HG03457 (cell line): ENCODE results near the gene NOTUM.
"Not testable (repeated sequence)": the region's sequence is repeated elsewhere in the genome, so short reads cannot be mapped to it uniquely, and the experiment has no call there.

Experiments used
- ATAC-seq: cut with Tn5 transposase; IDR thresholded peaks from one replicate; pipeline ENCODE4 v1.9.1; 2021; ENCODE audit warnings: moderate number of reproducible peaks; ENCODE audit not compliant: unreplicated experiment

The NOTUM gene

DNA sequence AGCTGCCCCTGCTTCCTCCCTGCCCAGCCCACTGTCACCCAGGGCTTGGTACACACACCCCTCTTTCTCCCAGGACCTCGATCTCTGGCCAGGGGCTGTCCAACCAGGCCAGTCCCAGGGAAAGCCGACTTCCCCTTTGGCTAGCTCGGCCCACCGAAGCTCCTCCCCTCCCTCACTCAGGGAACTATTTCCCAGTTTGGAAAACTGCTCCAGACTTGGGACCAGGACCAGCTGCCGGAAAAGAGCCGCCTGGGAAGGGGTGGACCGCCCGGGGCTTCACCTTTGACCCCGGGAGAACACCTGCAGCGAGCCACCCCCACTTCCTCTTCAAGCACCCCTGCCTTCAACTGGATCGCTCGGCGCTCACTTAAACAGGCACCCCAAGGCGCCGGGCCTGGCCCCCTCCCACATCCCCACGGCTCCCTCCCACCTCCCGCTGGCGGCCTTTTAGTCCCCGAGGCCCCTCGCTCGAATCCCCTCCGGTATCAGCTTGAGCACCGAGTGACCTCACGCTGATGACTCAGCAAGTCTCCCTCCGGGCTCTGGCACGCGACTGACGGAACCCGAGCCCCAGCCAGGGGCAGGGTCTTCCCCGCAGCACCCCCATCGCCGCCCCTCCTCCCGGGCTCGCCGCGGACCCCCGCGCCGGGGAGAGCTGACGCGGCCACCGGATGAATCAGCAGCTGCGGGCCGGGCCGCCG, 34.4 kb downstream of the NOTUM start:
- no peak for ATAC-seq

DNA sequence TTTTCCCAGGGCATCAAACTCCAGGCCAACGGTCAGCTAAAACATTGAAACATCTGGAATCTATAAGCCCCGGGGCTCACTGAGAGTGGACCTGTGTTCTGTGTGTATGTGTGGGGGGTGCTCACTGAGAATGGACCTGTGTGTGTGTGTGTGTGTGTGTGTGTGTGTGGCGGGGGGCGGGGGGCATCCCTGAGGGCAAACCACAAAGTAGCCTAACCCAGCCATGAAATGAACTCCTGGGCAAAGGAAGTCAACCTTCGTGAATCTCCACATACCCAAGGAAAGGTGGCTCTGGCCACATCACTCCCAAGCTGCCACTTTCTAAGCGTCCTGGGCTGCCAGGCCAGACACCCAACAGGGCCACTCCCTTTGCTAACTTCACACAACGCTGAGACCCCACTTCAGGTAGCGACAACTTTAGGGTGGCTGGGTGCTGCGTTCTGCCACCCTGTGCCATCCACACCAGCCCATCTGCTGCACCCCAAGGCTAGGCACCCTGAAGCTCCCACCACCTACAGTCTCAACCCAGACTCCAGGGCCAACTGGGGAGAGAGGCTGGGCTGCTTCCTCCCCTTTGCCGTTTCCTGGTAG, 35.0 kb downstream of the NOTUM start:
- ATAC-seq: no peak

DNA sequence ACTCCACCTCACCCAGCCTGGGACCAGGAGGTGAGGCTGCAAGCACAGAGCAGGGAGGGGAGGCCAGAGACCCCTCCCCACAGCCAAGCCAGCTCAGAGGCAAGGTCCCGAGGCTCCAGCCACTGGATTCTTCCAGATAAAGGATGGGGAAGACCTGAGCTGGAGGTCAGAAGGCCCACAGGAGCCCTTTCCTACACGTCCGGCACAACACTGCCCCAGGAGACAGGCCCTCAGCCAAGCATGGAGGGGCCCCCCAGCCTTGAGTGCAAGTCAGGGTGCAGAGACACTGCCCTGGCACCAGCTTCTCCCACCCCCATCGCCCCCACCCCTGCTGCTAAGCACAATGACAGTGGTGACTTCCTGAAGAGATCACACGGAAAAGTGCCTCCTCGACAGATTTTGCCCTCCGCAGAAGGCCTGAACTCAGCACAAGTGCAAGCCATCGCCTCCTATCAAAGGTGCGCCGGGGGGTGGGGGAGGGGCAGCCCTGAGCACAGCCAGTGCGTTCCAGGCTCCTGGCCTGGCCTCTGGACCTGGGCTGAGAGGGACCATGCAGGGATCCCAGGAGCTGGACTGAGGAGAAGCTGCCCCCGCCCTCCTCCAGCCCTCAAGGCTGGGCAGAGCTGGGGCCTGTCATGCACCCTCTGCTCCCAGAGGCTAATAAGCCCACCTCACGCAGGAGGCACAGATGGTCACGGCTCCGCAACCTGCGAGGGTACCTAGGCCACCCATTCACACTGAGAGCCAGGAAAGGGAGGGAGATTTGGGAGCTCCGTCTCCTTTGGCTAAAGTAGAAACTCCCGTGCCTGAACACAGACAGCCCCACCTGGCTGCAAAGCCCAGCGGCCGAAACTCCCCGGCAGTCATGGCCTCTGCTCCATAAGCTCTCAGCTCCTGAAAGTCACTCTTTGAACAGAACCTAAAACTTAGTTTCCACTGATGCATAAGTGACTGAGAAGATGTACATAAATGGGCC, 36.1 kb downstream of the NOTUM start:
- ATAC-seq: no peak

GRCh38 chr17:81923302-81924260, 37.4 kb downstream of the NOTUM start:
- ATAC-seq: no peak

DNA sequence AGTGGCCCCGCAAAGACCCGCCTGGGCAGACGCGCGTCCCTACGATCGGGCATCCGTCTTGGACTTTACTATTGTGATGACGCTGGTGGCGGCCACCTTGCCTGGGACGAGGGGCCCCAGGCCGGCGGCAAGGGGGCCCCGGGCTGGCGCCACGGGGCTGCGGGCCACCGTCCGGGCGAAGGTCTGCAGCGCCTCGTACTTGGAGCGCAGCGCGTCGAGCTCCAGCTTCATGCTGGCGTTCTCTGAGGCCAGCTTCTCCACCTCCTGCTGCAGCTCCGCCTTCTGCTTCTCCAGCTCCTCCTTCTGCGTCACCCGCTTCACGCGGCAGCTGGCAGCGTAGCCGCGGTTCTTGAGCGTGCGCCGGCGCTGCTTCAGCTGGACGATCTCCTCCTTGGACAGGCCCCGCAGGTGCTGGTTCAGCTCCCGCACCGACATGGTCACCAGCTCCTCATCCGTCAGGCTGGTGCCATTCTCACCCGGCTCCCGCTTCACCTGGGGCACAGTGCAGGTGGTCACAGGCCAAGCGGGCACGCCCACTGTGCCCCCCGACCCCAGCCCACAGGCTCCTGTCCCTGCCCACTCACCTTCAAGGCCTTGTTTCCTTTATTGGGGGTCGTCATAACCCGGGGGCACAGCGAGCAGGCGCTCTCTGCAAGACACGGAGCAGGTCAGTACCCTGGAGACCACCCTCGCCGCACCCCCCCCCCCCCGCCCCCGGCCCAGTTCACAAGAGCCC, 38.3 kb downstream of the NOTUM start:
- no peak for ATAC-seq

- no peak for ATAC-seq
Measured at GRCh38 chr17:81921996-81922565, 38.9 kb downstream of the NOTUM start.

DNA sequence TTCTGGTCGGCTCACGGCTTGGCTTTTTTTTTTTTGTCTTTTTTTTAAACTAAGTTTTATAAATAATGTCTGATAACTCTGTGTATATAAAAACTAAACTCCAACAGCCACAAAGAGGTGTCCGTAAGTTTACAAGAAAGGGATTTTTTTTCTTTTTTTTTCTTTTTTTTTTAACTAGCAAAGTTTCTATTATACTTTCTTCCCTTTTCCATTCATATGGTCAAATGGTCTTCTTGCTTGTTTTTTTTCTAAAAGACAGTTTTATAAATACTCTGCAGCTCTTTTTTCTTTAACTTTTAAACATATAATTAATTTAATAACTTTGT, 39.5 kb downstream of the NOTUM start:
- ATAC-seq: no peak

DNA sequence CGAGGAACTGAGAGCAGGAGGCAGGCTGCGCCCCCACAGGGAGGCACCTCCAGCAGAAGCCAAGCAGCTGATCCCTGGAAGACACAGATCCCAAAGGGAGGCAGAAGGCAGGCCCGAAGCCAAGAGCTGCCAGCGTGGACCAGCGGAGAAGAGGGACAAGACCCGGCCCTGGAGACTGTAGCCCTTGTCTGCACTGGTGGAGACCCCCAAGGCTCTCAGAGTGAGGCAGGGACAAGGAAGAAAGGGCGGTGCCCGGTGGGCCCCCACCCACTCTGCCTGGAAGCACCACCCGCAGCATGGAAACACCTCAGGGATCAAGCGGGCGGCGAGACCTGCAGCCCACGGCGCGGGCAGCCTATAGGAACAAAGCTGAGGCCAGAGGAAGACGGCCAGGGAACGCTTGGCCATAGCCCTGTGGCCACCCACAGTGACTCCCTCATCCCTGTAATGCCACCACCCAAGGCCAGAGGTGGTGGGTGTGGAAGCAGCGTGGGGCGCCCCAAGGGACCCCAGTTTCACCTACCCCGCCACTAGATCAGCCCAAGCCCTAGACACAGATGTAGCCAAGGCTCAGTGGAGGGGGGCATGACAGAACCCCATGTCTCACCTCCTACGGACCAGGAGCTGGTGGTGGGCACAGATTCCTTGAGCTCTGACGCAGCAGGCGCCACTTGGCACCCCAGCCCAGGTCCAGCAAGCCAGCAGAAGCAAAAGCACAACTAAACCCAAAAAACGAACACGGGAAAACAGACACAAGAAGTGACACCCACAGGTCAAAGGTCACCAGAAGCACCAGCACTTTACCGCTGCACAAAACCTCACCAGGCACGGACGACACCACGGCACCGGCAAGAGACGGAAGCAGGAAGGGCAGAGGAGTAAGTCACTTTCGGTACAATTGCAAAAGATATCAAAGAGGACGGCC, 40.1 kb downstream of the NOTUM start:
- no peak for ATAC-seq

DNA sequence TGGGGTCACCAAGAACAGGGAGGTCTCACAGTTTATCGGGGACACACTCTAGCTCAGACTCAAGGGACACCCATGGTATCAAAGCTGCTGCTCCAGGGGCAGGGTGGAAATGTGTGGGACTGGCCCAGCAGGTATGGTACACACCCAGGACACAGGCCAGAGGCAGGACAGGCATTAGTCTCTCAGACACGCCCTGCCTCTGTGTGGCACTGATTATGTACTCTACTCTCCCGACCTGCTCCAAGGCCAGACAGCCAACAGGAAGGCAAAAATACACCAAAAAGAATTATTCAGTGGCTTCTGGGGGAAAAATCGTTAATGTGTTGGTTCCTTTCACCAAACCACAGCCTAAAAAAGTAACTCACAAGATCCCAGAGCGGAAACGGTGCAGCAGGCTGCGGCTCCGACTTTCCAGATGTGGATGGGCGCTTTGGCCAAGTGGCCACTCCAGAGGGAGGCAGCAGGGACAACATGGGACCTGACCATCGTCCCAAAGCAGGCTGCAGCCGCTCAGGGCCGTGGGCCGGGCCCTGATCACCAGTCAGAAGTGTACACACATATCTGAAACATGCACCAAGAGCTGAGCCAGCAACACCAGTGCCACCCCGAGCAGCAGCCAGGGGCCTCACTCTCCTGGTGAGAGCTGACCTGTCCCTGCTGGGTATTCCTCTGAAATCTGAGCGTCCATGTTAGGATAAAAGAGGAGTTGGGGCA, 42.0 kb downstream of the NOTUM start:
- no peak for ATAC-seq

- not testable (repeated sequence) for ATAC-seq
Measured at GRCh38 chr17:81918333-81918669, 42.7 kb downstream of the NOTUM start.

DNA sequence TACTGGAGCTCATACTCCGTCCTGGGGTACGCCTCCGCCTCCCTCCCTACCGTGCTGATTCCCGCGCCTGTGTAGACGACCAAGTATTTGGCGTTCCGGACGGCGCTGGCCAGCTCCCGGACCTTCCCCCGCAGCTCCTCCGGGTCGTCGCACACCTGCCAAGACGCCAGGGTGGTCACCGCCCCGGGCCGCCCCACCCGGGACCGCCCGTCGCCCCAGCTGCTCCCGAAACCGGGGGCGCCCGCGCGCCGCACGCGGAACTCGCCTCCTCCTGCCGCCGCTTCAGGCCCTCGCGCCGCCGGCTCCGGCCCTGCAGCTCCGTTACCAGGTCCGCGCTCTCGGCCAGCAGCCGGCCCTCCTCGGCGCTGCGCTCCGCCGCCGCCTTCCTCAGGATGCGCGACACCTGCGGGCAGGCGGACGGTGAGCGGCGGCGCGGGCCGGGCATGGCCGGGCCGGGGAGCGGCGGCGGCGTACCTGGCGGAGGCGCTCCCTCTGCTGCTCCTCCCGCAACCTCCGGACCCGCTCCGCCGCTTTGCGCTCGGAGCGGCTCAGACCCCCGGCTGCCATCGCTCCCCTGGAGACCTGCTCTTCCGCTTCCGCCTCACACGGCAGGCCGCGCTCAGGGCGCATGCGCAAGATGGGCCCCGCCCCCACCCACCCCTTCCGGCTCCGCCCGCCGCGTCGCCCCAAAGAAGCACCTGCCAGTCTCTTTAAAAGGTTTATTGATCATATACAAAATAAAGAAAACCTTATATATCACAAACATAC, 43.2 kb downstream of the NOTUM start, which contains the start of gene SIRT7:
Gene SIRT7 (minus strand): TSS at position 612 of the 768 bp plus-strand sequence. CDS start 45 bp downstream, at position 567.
- peak; percentile 30 for ATAC-seq

DNA sequence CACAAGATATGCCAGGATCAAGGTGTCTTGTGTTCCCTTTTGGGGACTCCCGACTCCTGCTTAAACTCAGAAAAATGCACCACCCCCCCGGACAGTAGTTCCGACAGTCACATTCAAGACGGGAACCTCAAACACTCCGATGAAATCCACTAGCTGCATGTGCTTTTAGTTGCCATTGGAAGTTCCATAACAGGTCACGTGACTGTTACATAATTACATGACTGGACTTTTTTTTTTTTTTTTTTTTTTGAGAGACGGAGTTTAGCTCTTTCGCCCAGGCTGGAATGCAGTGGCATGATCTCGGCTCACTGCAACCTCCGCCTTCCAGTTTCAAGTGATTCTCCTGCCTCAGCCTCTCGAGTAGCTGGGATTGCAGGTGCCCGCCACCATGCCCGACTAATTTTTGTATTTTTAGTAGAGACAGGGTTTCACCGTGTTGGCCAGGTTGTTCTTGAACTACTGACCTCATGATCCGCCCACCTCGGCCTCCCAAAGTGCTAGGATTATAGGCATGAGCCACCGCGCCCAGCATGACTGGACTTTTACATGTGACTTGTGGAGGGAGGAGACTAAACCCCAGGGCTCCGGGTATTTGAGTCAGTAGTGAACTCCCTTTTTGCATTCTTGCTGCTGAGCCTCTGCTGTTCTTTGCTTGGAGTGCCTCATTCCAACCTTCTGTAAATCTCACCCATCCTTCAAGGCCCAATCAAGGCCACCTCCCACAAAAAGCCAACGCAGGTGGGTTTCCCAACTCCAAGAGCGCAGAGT, 44.6 kb downstream of the NOTUM start:
- no peak for ATAC-seq

DNA sequence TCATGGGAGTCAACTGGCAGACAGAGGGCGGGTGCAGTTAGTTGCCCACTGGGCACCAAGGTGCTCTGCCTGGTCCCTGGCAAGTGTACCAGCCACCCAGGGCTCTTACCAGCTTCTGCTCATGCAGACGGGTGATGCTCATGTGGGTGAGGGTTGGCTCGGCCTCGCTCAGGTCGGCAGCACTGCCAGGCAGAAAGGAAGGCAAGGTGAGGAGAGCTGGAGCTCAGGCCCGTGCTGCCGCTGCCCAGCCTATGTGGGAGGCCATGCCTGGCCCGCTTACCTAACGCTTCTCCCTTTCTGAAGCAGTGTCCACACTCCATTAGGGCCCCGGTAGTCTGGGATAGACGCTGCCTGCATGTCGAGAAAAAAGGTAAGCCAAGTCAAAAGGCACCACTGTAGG, 45.7 kb downstream of the NOTUM start:
- ATAC-seq: no peak

GRCh38 chr17:81914103-81914850, 46.7 kb downstream of the NOTUM start:
- ATAC-seq: no peak

DNA sequence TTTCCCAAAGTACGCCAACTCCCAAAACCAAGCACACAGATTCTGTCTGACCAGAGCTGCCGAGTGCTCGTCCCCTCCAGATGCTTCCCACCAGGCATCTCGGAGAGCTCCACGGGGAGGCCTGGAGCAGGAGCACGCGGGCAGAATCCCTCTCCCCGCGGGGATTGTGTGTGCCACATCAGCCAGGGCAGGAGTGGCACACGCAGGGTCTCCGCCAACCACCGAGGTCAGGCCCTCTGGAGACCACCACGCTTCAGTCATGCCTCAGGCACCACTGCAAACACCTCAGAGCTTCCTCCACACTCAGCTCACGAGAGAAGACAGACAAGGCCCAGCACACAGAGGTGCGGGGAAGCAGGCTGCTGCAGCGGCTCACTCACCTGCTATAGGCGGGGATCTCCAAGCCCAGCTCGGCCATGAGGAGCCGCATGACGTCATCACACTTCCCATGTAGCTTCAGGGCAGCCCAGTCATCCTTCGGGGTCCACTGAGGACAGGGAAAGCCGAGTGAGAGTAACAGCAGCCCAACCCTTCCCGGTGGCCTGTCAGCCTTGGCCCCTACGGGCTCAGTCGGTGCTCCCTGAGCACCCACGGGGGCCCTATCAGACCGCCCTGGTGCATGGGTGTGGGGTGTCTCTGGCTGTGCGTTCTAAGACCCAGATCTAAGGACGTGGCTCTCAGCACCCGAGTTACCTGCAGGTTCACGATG, 47.4 kb downstream of the NOTUM start:
- ATAC-seq: no peak
